Measurements from ENCODE around the gene IL31RA. TPM values are rescaled to one million over a fixed set of nuclear protein-coding genes. Genes with fewer than 3 reads are reported as not detected.

Gene IL31RA
- total and polyA plus RNA-seq, 2 of the 13 experiments (the other 11 are each of a cell fraction or from before 2014, with no cell fraction given) = not detected

GRCh38 chr5:55934115-55934613 lies 83.0 kb downstream of the IL31RA start (continued):
- TF ChIP-seq ZNF646 (CRISPR knock-in tag; IDR thresholded peaks at IDR 0.05) (peak; percentile 49; the same call in 1 of the 2 replicates), ELF4 (CRISPR knock-in tag; IDR thresholded peaks at IDR 0.05; ENCODE audit: borderline replicate concordance) (no peak), BCL6 (CRISPR knock-in tag; IDR thresholded peaks at IDR 0.05) (peak; percentile 100), ZNF572 (CRISPR knock-in tag; IDR thresholded peaks at IDR 0.05) (0 out of 2 replicates have a peak, but pooled peaks have one; percentile 28), ELF1 (CRISPR knock-in tag; IDR thresholded peaks at IDR 0.05) (peak; percentile 46; the same call in 1 of the 2 replicates), ZNF605 (CRISPR knock-in tag; IDR thresholded peaks at IDR 0.05) (peak; percentile 92), TARDBP (CRISPR knock-in tag; IDR thresholded peaks at IDR 0.05) (peak; percentile 98), MXI1 (IDR thresholded peaks at IDR 0.05; ENCODE audit: borderline replicate concordance, low read depth, low read length) (peak; percentile 46; the same call in 1 of the 3 replicates), ZNF335 (CRISPR knock-in tag; IDR thresholded peaks at IDR 0.05) (no peak), ZNF709 (CRISPR knock-in tag; IDR thresholded peaks at IDR 0.05) (peak; percentile 56; the same call in 1 of the 2 replicates), ZBTB42 (CRISPR knock-in tag; IDR thresholded peaks at IDR 0.05) (no peak), ZNF574 (CRISPR knock-in tag; IDR thresholded peaks at IDR 0.05) (peak; percentile 81), ZFP37 (CRISPR knock-in tag; IDR thresholded peaks at IDR 0.05; ENCODE audit: borderline replicate concordance) (0 out of 2 replicates have a peak, but pooled peaks have one; percentile 71), HMGXB4 (CRISPR knock-in tag; IDR thresholded peaks at IDR 0.05; ENCODE audit: borderline replicate concordance in 1 of 2, low read depth in 1 of 2) (peak; percentile 48 to 57; a peak in 2 of 4 replicates), ZNF773 (CRISPR knock-in tag; IDR thresholded peaks at IDR 0.05; ENCODE audit: borderline replicate concordance) (no peak), ZNF761 (CRISPR knock-in tag; conservative IDR thresholded peaks at IDR 0.05) (peak; percentile 73), KMT2B (CRISPR knock-in tag; IDR thresholded peaks at IDR 0.05) (peak; percentile 68; the same call in 1 of the 2 replicates), ARNTL (CRISPR knock-in tag; IDR thresholded peaks at IDR 0.05) (peak; percentile 95), POLR2G (IDR thresholded peaks at IDR 0.05; ENCODE audit: low read depth, low read length) (no peak), CCDC6 (CRISPR knock-in tag; IDR thresholded peaks at IDR 0.05) (peak; percentile 90)

Measured in HepG2 (cell line).